Measurements from ENCODE around the gene MSANTD2.

MSANTD2 gene

GRCh38 chr11:124738713-124739478, 61.3 kb downstream of the MSANTD2 start:
- Histone ChIP-seq H3K4me3 (ENCODE audit: severe bottlenecking) (no peak overlapping the region), H3K36me3 (ENCODE audit: low read depth) (no peaks in the 10 kb centered on the region), H3K27me3 (ENCODE audit: insufficient read depth, poor library complexity, severe bottlenecking) (no peaks in the 10 kb centered on the region), H3K4me1 (ENCODE audit: insufficient read depth, poor library complexity, severe bottlenecking) (peaks cover 4% of the 10 kb centered on the region), H3K9me3 (ENCODE audit: severe bottlenecking) (no peaks in the 10 kb centered on the region), H3K27ac (ENCODE audit: poor library complexity, severe bottlenecking) (no peak overlapping the region)
- DNase-seq (ENCODE audit: low spot score) (no peak), ATAC-seq (ENCODE audit: low read depth) (no peak)
- TF ChIP-seq CTCF (IDR thresholded peaks at IDR 0.05; ENCODE audit: poor library complexity, severe bottlenecking), result no peak

GRCh38 chr11:124737638-124738305, 62.4 kb downstream of the MSANTD2 start:
- H3K27ac ChIP-seq (ENCODE audit: poor library complexity, severe bottlenecking), result no peak overlapping the region
- no peaks in the 10 kb centered on the region for H3K9me3 ChIP-seq (ENCODE audit: severe bottlenecking)
- DNase-seq (ENCODE audit: low spot score), result no peak
- TF ChIP-seq CTCF (IDR thresholded peaks at IDR 0.05; ENCODE audit: poor library complexity, severe bottlenecking), result no peak
- H3K4me1 ChIP-seq (ENCODE audit: insufficient read depth, poor library complexity, severe bottlenecking), result peaks cover 4% of the 10 kb centered on the region
- H3K4me3 ChIP-seq (ENCODE audit: severe bottlenecking), result no peak overlapping the region
- no peaks in the 10 kb centered on the region for H3K36me3 ChIP-seq (ENCODE audit: low read depth)
- H3K27me3 ChIP-seq (ENCODE audit: insufficient read depth, poor library complexity, severe bottlenecking), result no peaks in the 10 kb centered on the region
- ATAC-seq (ENCODE audit: low read depth), result no peak

GRCh38 chr11:124736736-124737135, 63.5 kb downstream of the MSANTD2 start:
- no peak overlapping the region for H3K27ac ChIP-seq (ENCODE audit: poor library complexity, severe bottlenecking)
- H3K36me3 ChIP-seq (ENCODE audit: low read depth), result no peaks in the 10 kb centered on the region
- DNase-seq (ENCODE audit: low spot score) (no peak), ATAC-seq (ENCODE audit: low read depth) (no peak)
- H3K4me1 ChIP-seq (ENCODE audit: insufficient read depth, poor library complexity, severe bottlenecking), result peaks cover 4% of the 10 kb centered on the region
- H3K27me3 ChIP-seq (ENCODE audit: insufficient read depth, poor library complexity, severe bottlenecking), result no peaks in the 10 kb centered on the region
- TF ChIP-seq CTCF (IDR thresholded peaks at IDR 0.05; ENCODE audit: poor library complexity, severe bottlenecking), result no peak
- H3K9me3 ChIP-seq (ENCODE audit: severe bottlenecking), result no peaks in the 10 kb centered on the region
- no peak overlapping the region for H3K4me3 ChIP-seq (ENCODE audit: severe bottlenecking)

- no peak for ATAC-seq (ENCODE audit: low read depth)
- Histone ChIP-seq H3K4me3 (ENCODE audit: severe bottlenecking) (no peak overlapping the region), H3K9me3 (ENCODE audit: severe bottlenecking) (no peaks in the 10 kb centered on the region), H3K27ac (ENCODE audit: poor library complexity, severe bottlenecking) (no peak overlapping the region), H3K4me1 (ENCODE audit: insufficient read depth, poor library complexity, severe bottlenecking) (no peaks in the 10 kb centered on the region), H3K36me3 (ENCODE audit: low read depth) (no peaks in the 10 kb centered on the region), H3K27me3 (ENCODE audit: insufficient read depth, poor library complexity, severe bottlenecking) (no peaks in the 10 kb centered on the region)
- no peak for TF ChIP-seq CTCF (IDR thresholded peaks at IDR 0.05; ENCODE audit: poor library complexity, severe bottlenecking)
- no peak for DNase-seq (ENCODE audit: low spot score)
These were observed 68.0 kb downstream of the MSANTD2 start for GRCh38 chr11:124732230-124732629.

GRCh38 chr11:124729571-124729970, 70.6 kb downstream of the MSANTD2 start:
- DNase-seq (ENCODE audit: low spot score) (no peak), ATAC-seq (ENCODE audit: low read depth) (no peak)
- Histone ChIP-seq H3K27me3 (ENCODE audit: insufficient read depth, poor library complexity, severe bottlenecking) (no peaks in the 10 kb centered on the region), H3K4me3 (ENCODE audit: severe bottlenecking) (no peak overlapping the region), H3K27ac (ENCODE audit: poor library complexity, severe bottlenecking) (no peak overlapping the region), H3K36me3 (ENCODE audit: low read depth) (no peaks in the 10 kb centered on the region), H3K9me3 (ENCODE audit: severe bottlenecking) (no peaks in the 10 kb centered on the region), H3K4me1 (ENCODE audit: insufficient read depth, poor library complexity, severe bottlenecking) (peaks cover 11% of the 10 kb centered on the region)
- no peak for TF ChIP-seq CTCF (IDR thresholded peaks at IDR 0.05; ENCODE audit: poor library complexity, severe bottlenecking)
